Neural cell (in vitro differentiated cells): ENCODE measurements around the gene LRRC8D. TPM values are rescaled to one million over a fixed set of nuclear protein-coding genes. Genes with fewer than 3 reads are reported as not detected.

ENCODE experiments used
- H2AFZ ChIP-seq: fragments of 200-600, 300-800 bp; sonication (generic), shearing (Covaris generic); 2 replicates; pipeline ENCODE4 v1.6.0; 2014; ENCODE audit warnings: low read depth, mild to moderate bottlenecking, antibody characterized with exemption, low read length, moderate library complexity
- H3F3A ChIP-seq: fragments of 200-600 bp; shearing (Covaris generic); 2 replicates; pipeline ENCODE4 v1.6.1; 2016; ENCODE audit warnings: mild to moderate bottlenecking, moderate library complexity, mixed read lengths, antibody characterized with exemption, low read length; ENCODE audit not compliant: insufficient read depth, poor library complexity, severe bottlenecking
- H3K27ac ChIP-seq: fragments of 200-600, 300-800 bp; sonication (generic), shearing (Covaris generic); 2 replicates; pipeline ENCODE4 v1.5.1; 2014; ENCODE audit warnings: mild to moderate bottlenecking, low read length, moderate library complexity
- H3K27me3 ChIP-seq: fragments of 300-800, 200-600 bp; sonication (generic), shearing (Covaris generic); 2 replicates; pipeline ENCODE4 v1.6.0; 2014; ENCODE audit warnings: mild to moderate bottlenecking, low read depth, low read length, moderate library complexity; ENCODE audit not compliant: insufficient read depth
- H3K36me3 ChIP-seq: fragments of 300-800, 200-600 bp; sonication (generic), shearing (Covaris generic); 2 replicates; pipeline ENCODE4 v1.5.1; 2014; ENCODE audit warnings: mild to moderate bottlenecking, antibody characterized with exemption, low read length, moderate library complexity; ENCODE audit not compliant: insufficient read depth
- H3K4me2 ChIP-seq: fragments of 300-800, 200-600 bp; sonication (generic), shearing (Covaris generic); 2 replicates; pipeline ENCODE4 v1.6.0; 2014; ENCODE audit warnings: mild to moderate bottlenecking, low read length
- H3K4me3 ChIP-seq: fragments of 300-800, 200-600 bp; sonication (generic), shearing (Covaris generic); 2 replicates; pipeline ENCODE4 v1.5.1; 2014; ENCODE audit warnings: mild to moderate bottlenecking, low read length, moderate library complexity
- H3K79me2 ChIP-seq: fragments of 200-600 bp; shearing (Covaris generic); replicated peaks from 2 replicates; pipeline ENCODE4 v1.6.0; 2014; ENCODE audit warnings: mild to moderate bottlenecking, low read length, moderate library complexity; ENCODE audit not compliant: insufficient read depth
- H3K9ac ChIP-seq: fragments of 300-800, 200-600 bp; sonication (generic), shearing (Covaris generic); 2 replicates; pipeline ENCODE4 v1.6.1; 2016; ENCODE audit warnings: mild to moderate bottlenecking, low read length, mixed read lengths
- H3K9me2 ChIP-seq: fragments of 200-600 bp; shearing (Covaris generic); 2 replicates; pipeline ENCODE4 v1.6.1; 2016; ENCODE audit warnings: mild to moderate bottlenecking, low read length, mixed read lengths; ENCODE audit not compliant: insufficient read depth
- H3K9me3 ChIP-seq: fragments of 200-600, 300-800 bp; sonication (generic), shearing (Covaris generic); 2 replicates; pipeline ENCODE4 v1.6.1; 2016; ENCODE audit warnings: mild to moderate bottlenecking, mixed run types, low read length, moderate library complexity, mixed read lengths
- H4K20me1 ChIP-seq: fragments of 200-600 bp; shearing (Covaris generic); 2 replicates; pipeline ENCODE4 v1.6.1; 2016; ENCODE audit warnings: mild to moderate bottlenecking, mixed run types; ENCODE audit not compliant: insufficient read depth
- EP300 ChIP-seq: fragments of 450-650 bp; conservative IDR thresholded peaks from 2 replicates; pipeline ENCODE4 v1.6.1; 2014; ENCODE audit warnings: antibody characterized with exemption, mild to moderate bottlenecking, moderate library complexity; ENCODE audit not compliant: poor library complexity, severe bottlenecking
- EZH2 ChIP-seq: fragments of 200-600, 300-800 bp; shearing (Covaris generic), sonication (generic); IDR thresholded peaks from 2 replicates; pipeline ENCODE4 v1.6.1; 2014; ENCODE audit warnings: antibody characterized with exemption, low read length, borderline replicate concordance, mild to moderate bottlenecking; ENCODE audit not compliant: insufficient read depth, poor library complexity, severe bottlenecking
- MXI1 ChIP-seq: fragments of 450-650 bp; conservative IDR thresholded peaks from 2 replicates; pipeline ENCODE4 v1.6.1; 2014; ENCODE audit warnings: antibody characterized with exemption, mild to moderate bottlenecking; ENCODE audit not compliant: poor library complexity, severe bottlenecking
- POLR2AphosphoS5 ChIP-seq: IDR thresholded peaks from 2 replicates; pipeline ENCODE4 v1.6.1; 2012
- RAD21 ChIP-seq: fragments of 450-650 bp; conservative IDR thresholded peaks from 2 replicates; pipeline ENCODE4 v1.6.1; 2014; ENCODE audit warnings: antibody characterized with exemption, mild to moderate bottlenecking, moderate library complexity
- REST ChIP-seq: IDR thresholded peaks from 2 replicates; pipeline ENCODE4 v1.6.1; 2012; ENCODE audit warnings: borderline replicate concordance
- SMC3 ChIP-seq: fragments of 450-650 bp; conservative IDR thresholded peaks from 2 replicates; pipeline ENCODE4 v1.6.1; 2014; ENCODE audit warnings: antibody characterized with exemption, mild to moderate bottlenecking, moderate library complexity; ENCODE audit not compliant: poor library complexity
- TAF1 ChIP-seq: IDR thresholded peaks from 2 replicates; pipeline ENCODE4 v1.6.1; 2012; ENCODE audit warnings: low read depth
- polyA plus RNA-seq: library from polyadenylated mRNA; depleted of rRNA; stranded (reverse); fragments of >200 nt; gene quantifications from 2 replicates; pipeline ENCODE4 v1.2.3, GENCODE V29; 2014
- TF ChIP-seq, protein P1 (sequence below): fragments of 450-650 bp; IDR thresholded peaks from 2 replicates; pipeline ENCODE4 v1.5.1; 2014; ENCODE audit warnings: antibody characterized with exemption, mild to moderate bottlenecking, moderate library complexity; ENCODE audit not compliant: poor library complexity, severe bottlenecking

Gene LRRC8D
- polyA plus RNA-seq, 1 donor from 2014 or later: 43.7 TPM

DNA sequence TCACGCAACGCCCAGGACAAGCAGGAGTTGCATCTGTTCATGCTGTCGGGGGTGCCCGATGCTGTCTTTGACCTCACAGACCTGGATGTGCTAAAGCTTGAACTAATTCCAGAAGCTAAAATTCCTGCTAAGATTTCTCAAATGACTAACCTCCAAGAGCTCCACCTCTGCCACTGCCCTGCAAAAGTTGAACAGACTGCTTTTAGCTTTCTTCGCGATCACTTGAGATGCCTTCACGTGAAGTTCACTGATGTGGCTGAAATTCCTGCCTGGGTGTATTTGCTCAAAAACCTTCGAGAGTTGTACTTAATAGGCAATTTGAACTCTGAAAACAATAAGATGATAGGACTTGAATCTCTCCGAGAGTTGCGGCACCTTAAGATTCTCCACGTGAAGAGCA lies 113.6 kb downstream of the LRRC8D start:
- Histone ChIP-seq H3K9ac (no peak overlapping the region), H3K4me3 (no peak overlapping the region), H3K9me2 (no peaks in the 10 kb centered on the region), H3K4me2 (no peak overlapping the region), H3K27me3 (no peaks in the 10 kb centered on the region), H4K20me1 (no peaks in the 10 kb centered on the region), H2AFZ (no peak overlapping the region), H3F3A (no peaks in the 10 kb centered on the region), H3K9me3 (no peaks in the 10 kb centered on the region), H3K36me3 (peaks cover 13% of the 10 kb centered on the region), H3K79me2 (no peaks in the 10 kb centered on the region), H3K27ac (no peak overlapping the region)
- no peak for TF ChIP-seq RAD21
- TF ChIP-seq, protein P1, sequence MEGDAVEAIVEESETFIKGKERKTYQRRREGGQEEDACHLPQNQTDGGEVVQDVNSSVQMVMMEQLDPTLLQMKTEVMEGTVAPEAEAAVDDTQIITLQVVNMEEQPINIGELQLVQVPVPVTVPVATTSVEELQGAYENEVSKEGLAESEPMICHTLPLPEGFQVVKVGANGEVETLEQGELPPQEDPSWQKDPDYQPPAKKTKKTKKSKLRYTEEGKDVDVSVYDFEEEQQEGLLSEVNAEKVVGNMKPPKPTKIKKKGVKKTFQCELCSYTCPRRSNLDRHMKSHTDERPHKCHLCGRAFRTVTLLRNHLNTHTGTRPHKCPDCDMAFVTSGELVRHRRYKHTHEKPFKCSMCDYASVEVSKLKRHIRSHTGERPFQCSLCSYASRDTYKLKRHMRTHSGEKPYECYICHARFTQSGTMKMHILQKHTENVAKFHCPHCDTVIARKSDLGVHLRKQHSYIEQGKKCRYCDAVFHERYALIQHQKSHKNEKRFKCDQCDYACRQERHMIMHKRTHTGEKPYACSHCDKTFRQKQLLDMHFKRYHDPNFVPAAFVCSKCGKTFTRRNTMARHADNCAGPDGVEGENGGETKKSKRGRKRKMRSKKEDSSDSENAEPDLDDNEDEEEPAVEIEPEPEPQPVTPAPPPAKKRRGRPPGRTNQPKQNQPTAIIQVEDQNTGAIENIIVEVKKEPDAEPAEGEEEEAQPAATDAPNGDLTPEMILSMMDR: no peak
- TF ChIP-seq POLR2AphosphoS5: no peak
- TF ChIP-seq SMC3: no peak
- no peak for TF ChIP-seq REST
- no peak for TF ChIP-seq EZH2

DNA sequence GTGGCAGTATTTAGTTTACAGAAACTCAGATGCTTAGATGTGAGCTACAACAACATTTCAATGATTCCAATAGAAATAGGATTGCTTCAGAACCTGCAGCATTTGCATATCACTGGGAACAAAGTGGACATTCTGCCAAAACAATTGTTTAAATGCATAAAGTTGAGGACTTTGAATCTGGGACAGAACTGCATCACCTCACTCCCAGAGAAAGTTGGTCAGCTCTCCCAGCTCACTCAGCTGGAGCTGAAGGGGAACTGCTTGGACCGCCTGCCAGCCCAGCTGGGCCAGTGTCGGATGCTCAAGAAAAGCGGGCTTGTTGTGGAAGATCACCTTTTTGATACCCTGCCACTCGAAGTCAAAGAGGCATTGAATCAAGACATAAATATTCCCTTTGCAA lies 114.4 kb downstream of the LRRC8D start:
- Histone ChIP-seq H3K4me2 (no peak overlapping the region), H3K27me3 (no peaks in the 10 kb centered on the region), H3K36me3 (peaks cover 13% of the 10 kb centered on the region), H2AFZ (no peak overlapping the region), H3K79me2 (no peaks in the 10 kb centered on the region), H3K27ac (no peak overlapping the region), H4K20me1 (no peaks in the 10 kb centered on the region), H3K9me3 (no peaks in the 10 kb centered on the region), H3K4me3 (no peak overlapping the region), H3F3A (no peaks in the 10 kb centered on the region), H3K9me2 (no peaks in the 10 kb centered on the region), H3K9ac (no peak overlapping the region)
- TF ChIP-seq RAD21 (no peak), SMC3 (no peak), TAF1 (no peak), EZH2 (no peak), MXI1 (no peak), EP300 (no peak)
- TF ChIP-seq, protein P1: no peak
